CD4-positive, alpha-beta T cell treated with Interleukin-21 for 1 hour (primary cell): Measurements from ENCODE around the gene PTPRT.
"Not testable (repeated sequence)": the region's sequence is repeated elsewhere in the genome, so short reads cannot be mapped to it uniquely, and the experiment has no call there.

Source experiments
- DNase-seq: peaks from one replicate; pipeline ENCODE4 v3.0.0-alpha.2; 2020

PTPRT gene

GRCh38 chr20:42959996-42960395, 229.7 kb downstream of the PTPRT start:
- DNase-seq = no peak

- no peak for DNase-seq
These were observed 231.2 kb downstream of the PTPRT start for GRCh38 chr20:42958367-42959069.

- DNase-seq = no peak
These were observed 232.0 kb downstream of the PTPRT start for GRCh38 chr20:42957704-42958095.

GRCh38 chr20:42957018-42957703, 232.5 kb downstream of the PTPRT start:
- no peak for DNase-seq

- DNase-seq = no peak
These were observed 234.0 kb downstream of the PTPRT start for GRCh38 chr20:42955713-42956112.

GRCh38 chr20:42954951-42955350, 234.8 kb downstream of the PTPRT start:
- DNase-seq = no peak

GRCh38 chr20:42949950-42950349, 239.8 kb downstream of the PTPRT start:
- DNase-seq = no peak

GRCh38 chr20:42945234-42945994, 244.3 kb downstream of the PTPRT start:
- DNase-seq = no peak

- DNase-seq = no peak
These were observed 248.1 kb downstream of the PTPRT start for GRCh38 chr20:42941629-42942028.

- no peak for DNase-seq
These were observed 251.1 kb downstream of the PTPRT start for GRCh38 chr20:42938441-42939205.

GRCh38 chr20:42936482-42936881, 253.2 kb downstream of the PTPRT start:
- DNase-seq = no peak

GRCh38 chr20:42924215-42924614, 265.5 kb downstream of the PTPRT start:
- no peak for DNase-seq

- DNase-seq = no peak
These were observed 266.3 kb downstream of the PTPRT start for GRCh38 chr20:42923348-42923918.

GRCh38 chr20:42920776-42921175, 268.9 kb downstream of the PTPRT start:
- no peak for DNase-seq

- DNase-seq = no peak
These were observed 270.4 kb downstream of the PTPRT start for GRCh38 chr20:42919316-42919715.

GRCh38 chr20:42915081-42915480, 274.6 kb downstream of the PTPRT start:
- DNase-seq = no peak

GRCh38 chr20:42914302-42914701, 275.4 kb downstream of the PTPRT start:
- no peak for DNase-seq

GRCh38 chr20:42910808-42911207, 278.9 kb downstream of the PTPRT start:
- DNase-seq = not testable (repeated sequence)

GRCh38 chr20:42907730-42908129, 282.0 kb downstream of the PTPRT start:
- no peak for DNase-seq

GRCh38 chr20:42906120-42906519, 283.6 kb downstream of the PTPRT start:
- no peak for DNase-seq

- no peak for DNase-seq
These were observed 287.2 kb downstream of the PTPRT start for GRCh38 chr20:42902509-42902908.

GRCh38 chr20:42901689-42902440, 287.8 kb downstream of the PTPRT start:
- DNase-seq = no peak
